Kidney tubule cell (primary cell): ENCODE measurements around the gene NME3.
A peak's percentile ranks its signal among the peaks of the same experiment; 100 is the strongest.

ENCODE experiments used
- DNase-seq: peaks from one replicate; pipeline ENCODE4 v3.0.0-alpha.2; 2018; ENCODE audit warnings: low spot score

Gene NME3

GRCh38 chr16:1724491-1724890 is 46.9 kb downstream of the NME3 start:
- no peak for DNase-seq

DNA sequence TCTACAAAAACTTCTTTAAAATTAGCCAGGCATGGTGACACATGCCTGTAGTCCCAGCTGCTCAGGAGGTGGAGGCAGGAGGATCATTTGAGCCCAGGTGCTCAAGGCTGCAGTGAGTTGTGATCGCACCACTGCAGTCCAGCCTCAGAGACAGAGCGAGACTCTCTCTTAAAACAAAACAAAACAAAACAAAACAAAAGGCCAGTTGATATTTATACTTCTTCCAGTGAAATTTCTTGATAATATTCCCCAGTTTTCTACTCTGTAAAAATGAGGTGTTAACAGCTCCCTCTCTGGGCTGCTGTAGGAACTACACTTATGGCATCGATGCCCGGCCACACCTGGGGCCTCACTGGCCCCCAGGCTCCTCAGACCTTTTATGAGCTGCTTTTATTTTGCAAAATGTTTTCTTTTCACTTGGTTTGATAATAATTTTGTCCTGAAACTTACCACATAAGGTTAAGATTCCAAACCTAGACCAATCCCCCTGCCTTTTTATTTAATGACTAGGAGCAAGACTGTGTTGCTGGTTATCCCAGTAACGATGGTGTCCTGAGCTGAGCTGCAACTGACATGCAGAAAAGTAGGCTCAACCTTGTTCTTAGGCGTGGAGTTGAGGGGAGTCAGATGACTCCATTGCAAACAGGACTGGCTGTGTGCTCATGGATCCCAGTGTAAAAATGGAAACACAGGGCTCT is 47.7 kb downstream of the NME3 start:
- peak; percentile 59 for DNase-seq

- DNase-seq = no peak
Measured at GRCh38 chr16:1721372-1721771, 50.0 kb downstream of the NME3 start.
